Liver (tissue), 9 donors: ENCODE measurements around the gene PRKAA2. TPM values are rescaled to one million over a fixed set of nuclear protein-coding genes. Genes with fewer than 3 reads are reported as not detected.

Experiments
- DNase-seq: peaks from one replicate; pipeline ENCODE4 v3.0.0-alpha.2; 2017; ENCODE audit warnings: low spot score
- H3K27ac ChIP-seq, 2 donors: one replicate each; pipeline ENCODE4 v1.7.0; 2013; ENCODE audit warnings: inconsistent platforms in 2 of 2, low read length in 2 of 2, control low read depth in 1 of 2, low read depth in 1 of 2, mild to moderate bottlenecking in 1 of 2
- H3K27me3 ChIP-seq, 4 donors: one replicate each; pipeline versions ENCODE4 v1.6.1 to v1.7.0; 2013; ENCODE audit warnings: low read length in 3 of 4, inconsistent platforms in 1 of 4, mild to moderate bottlenecking in 1 of 4, moderate library complexity in 1 of 4; ENCODE audit not compliant: control insufficient read depth in 4 of 4, insufficient read depth in 4 of 4
- H3K36me3 ChIP-seq, 4 donors: one replicate each; pipeline versions ENCODE4 v1.6.1 to v1.7.0; 2013; ENCODE audit warnings: low read length in 3 of 4, mild to moderate bottlenecking in 3 of 4, low read depth in 1 of 4, moderate library complexity in 1 of 4; ENCODE audit not compliant: control insufficient read depth in 4 of 4, insufficient read depth in 3 of 4
- H3K4me1 ChIP-seq, 4 donors: one replicate each; pipeline versions ENCODE4 v1.6.1 to v1.7.0; 2013; ENCODE audit warnings: low read length in 3 of 4, mild to moderate bottlenecking in 3 of 4, moderate library complexity in 1 of 4; ENCODE audit not compliant: control insufficient read depth in 4 of 4, insufficient read depth in 4 of 4
- H3K4me3 ChIP-seq, 3 donors: one replicate each; pipeline versions ENCODE4 v1.6.1 to v1.7.0; 2013; ENCODE audit warnings: low read length in 3 of 3, control low read depth in 1 of 3, low read depth in 1 of 3, mild to moderate bottlenecking in 1 of 3
- H3K9ac ChIP-seq, 2 donors: one replicate each; pipeline ENCODE4 v1.7.0; 2013; ENCODE audit warnings: low read length in 2 of 2, mild to moderate bottlenecking in 2 of 2, moderate library complexity in 2 of 2, control low read depth in 1 of 2, low read depth in 1 of 2
- H3K9me3 ChIP-seq, 4 donors: one replicate each; pipeline versions ENCODE4 v1.6.1 to v1.7.0; 2013; ENCODE audit warnings: low read length in 3 of 4; ENCODE audit not compliant: control insufficient read depth in 4 of 4
- GABPA ChIP-seq, 2 donors: IDR thresholded peaks in 1 of 2; conservative IDR thresholded peaks in 1 of 2; 2 replicates each; pipeline ENCODE4 v1.6.1; 2016; ENCODE audit warnings: antibody characterized with exemption in 2 of 2, mild to moderate bottlenecking in 1 of 2, moderate library complexity in 1 of 2
- HNF4A ChIP-seq, 2 donors: conservative IDR thresholded peaks; 2 replicates each; pipeline ENCODE4 v1.6.1; 2016; ENCODE audit warnings: antibody characterized with exemption in 2 of 2, mild to moderate bottlenecking in 2 of 2
- NR2F2 ChIP-seq: IDR thresholded peaks from 2 replicates; pipeline ENCODE4 v1.6.1; 2016; ENCODE audit warnings: antibody characterized with exemption
- RAD21 ChIP-seq, 2 donors: IDR thresholded peaks; 2 replicates each; pipeline ENCODE4 v1.6.1; 2016; ENCODE audit warnings: antibody characterized with exemption in 2 of 2, mild to moderate bottlenecking in 2 of 2
- RXRA ChIP-seq, 2 donors: IDR thresholded peaks; 2 replicates each; pipeline ENCODE4 v1.6.1; 2017 to 2018; ENCODE audit warnings: antibody characterized with exemption in 2 of 2, mild to moderate bottlenecking in 1 of 2
- SP1 ChIP-seq: IDR thresholded peaks from 2 replicates; pipeline ENCODE4 v1.6.1; 2018; ENCODE audit warnings: antibody characterized with exemption, mild to moderate bottlenecking
- YY1 ChIP-seq: IDR thresholded peaks from 2 replicates; pipeline ENCODE4 v1.6.1; 2016; ENCODE audit warnings: antibody characterized with exemption, mild to moderate bottlenecking
- WGBS: extraction: QIAGEN DNeasy Blood & Tissue Kit; methylation state at CpG from one replicate; pipeline ENCODE4 v1.1.7; 2013; 5-methylcytosine and 5-hydroxymethylcytosine counted together
- polyA plus RNA-seq, 2 donors: library from polyadenylated mRNA; stranded (reverse) in 1 of 2; unstranded in 1 of 2; fragments of 200-250 nt in 1 of 2; fragments of >200 nt in 1 of 2; fragmentation: Nextera tagmentation in 1 of 2; extraction: Ambion mirVana in 1 of 2; gene quantifications; one replicate each; pipeline versions ENCODE4 v1.2.1 to v1.2.3, GENCODE V29; 2013 to 2015
- total RNA-seq, 2 donors: library from RNA; depleted of rRNA; stranded (reverse); fragments of >200 nt; gene quantifications; one replicate each; pipeline ENCODE4 v1.2.3, GENCODE V29; 2014
- TF ChIP-seq, protein P1 (sequence below): fragments of 150-350 bp; IDR thresholded peaks from 2 replicates; pipeline ENCODE4 v1.5.1; 2017; ENCODE audit warnings: improper control_type of control experiment, low read depth, low read length; ENCODE audit not compliant: missing input control
- TF ChIP-seq, protein P2 (sequence below): IDR thresholded peaks from 2 replicates; pipeline ENCODE4 v1.6.1; 2016; ENCODE audit warnings: antibody characterized with exemption
- TF ChIP-seq, protein P3 (sequence below): IDR thresholded peaks from 2 replicates; pipeline ENCODE4 v1.6.1; 2016; ENCODE audit warnings: antibody characterized with exemption, mild to moderate bottlenecking
- TF ChIP-seq, protein P4 (sequence below): IDR thresholded peaks from 2 replicates; pipeline ENCODE4 v1.6.1; 2016; ENCODE audit warnings: antibody characterized with exemption
- donor health status: healthy.
- donor health status: healthy.
- donor health status: healthy.
- donor health status: healthy.
- donor health status: healthy.

Gene PRKAA2
- total and polyA plus RNA-seq, 4 donors, result 0.33 to 2.7 (median 1.6) TPM

DNA sequence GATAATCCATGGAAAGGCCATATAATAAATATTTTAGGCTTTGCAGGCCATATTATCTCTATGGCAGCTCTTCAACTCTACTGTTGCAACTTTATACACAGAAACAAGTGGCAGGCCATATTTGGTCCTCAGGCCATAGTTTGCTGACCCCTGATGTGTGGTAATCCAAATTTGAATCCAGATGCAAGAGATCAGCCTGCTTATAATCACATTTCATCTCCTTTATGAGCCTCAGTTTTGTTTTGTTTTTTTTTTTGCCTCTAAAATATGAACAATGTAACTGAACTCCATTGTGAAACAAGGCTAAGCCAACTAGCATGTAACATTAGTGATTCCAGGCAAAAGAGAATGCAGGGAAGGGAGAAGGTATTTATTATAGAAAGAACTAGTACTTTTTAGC, 81.6 kb downstream of the PRKAA2 start (continued):
- TF ChIP-seq, protein P1, sequence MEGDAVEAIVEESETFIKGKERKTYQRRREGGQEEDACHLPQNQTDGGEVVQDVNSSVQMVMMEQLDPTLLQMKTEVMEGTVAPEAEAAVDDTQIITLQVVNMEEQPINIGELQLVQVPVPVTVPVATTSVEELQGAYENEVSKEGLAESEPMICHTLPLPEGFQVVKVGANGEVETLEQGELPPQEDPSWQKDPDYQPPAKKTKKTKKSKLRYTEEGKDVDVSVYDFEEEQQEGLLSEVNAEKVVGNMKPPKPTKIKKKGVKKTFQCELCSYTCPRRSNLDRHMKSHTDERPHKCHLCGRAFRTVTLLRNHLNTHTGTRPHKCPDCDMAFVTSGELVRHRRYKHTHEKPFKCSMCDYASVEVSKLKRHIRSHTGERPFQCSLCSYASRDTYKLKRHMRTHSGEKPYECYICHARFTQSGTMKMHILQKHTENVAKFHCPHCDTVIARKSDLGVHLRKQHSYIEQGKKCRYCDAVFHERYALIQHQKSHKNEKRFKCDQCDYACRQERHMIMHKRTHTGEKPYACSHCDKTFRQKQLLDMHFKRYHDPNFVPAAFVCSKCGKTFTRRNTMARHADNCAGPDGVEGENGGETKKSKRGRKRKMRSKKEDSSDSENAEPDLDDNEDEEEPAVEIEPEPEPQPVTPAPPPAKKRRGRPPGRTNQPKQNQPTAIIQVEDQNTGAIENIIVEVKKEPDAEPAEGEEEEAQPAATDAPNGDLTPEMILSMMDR, result no peak
- no peak for TF ChIP-seq GABPA (IDR thresholded peaks at IDR 0.05 in 1 of 2, conservative IDR thresholded peaks at IDR 0.05 in 1 of 2)
- TF ChIP-seq HNF4A (conservative IDR thresholded peaks at IDR 0.05), result no peak
- TF ChIP-seq, protein P2, sequence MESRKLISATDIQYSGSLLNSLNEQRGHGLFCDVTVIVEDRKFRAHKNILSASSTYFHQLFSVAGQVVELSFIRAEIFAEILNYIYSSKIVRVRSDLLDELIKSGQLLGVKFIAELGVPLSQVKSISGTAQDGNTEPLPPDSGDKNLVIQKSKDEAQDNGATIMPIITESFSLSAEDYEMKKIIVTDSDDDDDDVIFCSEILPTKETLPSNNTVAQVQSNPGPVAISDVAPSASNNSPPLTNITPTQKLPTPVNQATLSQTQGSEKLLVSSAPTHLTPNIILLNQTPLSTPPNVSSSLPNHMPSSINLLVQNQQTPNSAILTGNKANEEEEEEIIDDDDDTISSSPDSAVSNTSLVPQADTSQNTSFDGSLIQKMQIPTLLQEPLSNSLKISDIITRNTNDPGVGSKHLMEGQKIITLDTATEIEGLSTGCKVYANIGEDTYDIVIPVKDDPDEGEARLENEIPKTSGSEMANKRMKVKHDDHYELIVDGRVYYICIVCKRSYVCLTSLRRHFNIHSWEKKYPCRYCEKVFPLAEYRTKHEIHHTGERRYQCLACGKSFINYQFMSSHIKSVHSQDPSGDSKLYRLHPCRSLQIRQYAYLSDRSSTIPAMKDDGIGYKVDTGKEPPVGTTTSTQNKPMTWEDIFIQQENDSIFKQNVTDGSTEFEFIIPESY, result no peak
- no peak for TF ChIP-seq NR2F2
- no peak for TF ChIP-seq SP1

DNA sequence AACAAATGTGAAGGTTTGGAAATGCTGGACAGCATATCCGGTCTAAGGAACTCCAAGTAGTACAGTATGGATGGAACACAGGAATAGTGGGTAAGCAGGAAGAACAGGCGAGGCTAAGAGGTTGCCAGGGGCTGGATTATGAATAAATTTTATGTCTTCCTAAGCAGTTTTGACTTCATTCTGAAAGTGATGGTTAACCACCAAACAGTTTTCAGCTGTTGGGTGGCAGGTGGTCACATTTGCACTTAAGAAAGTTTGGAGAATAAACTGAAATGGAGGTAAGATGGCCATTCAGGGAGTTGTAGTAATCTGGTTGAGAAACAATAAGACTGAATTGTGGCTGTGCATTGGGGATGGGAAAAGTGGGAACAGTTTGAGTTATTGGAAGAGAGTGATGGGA, 83.8 kb downstream of the PRKAA2 start:
- Histone ChIP-seq H3K36me3 (peaks cover 0 to 8% (median 5%) of the 10 kb centered on the region in 4 donors), H3K27me3 (no peaks in the 10 kb centered on the region), H3K9ac (no peak overlapping the region), H3K4me3 (no peak overlapping the region), H3K4me1 (no peaks in the 10 kb centered on the region), H3K27ac (no peak overlapping the region), H3K9me3 (no peaks in the 10 kb centered on the region)
- DNase-seq, result no peak
- WGBS, result 94% methylated on average over 2 of the region's 2 CpGs
- TF ChIP-seq, protein P3, sequence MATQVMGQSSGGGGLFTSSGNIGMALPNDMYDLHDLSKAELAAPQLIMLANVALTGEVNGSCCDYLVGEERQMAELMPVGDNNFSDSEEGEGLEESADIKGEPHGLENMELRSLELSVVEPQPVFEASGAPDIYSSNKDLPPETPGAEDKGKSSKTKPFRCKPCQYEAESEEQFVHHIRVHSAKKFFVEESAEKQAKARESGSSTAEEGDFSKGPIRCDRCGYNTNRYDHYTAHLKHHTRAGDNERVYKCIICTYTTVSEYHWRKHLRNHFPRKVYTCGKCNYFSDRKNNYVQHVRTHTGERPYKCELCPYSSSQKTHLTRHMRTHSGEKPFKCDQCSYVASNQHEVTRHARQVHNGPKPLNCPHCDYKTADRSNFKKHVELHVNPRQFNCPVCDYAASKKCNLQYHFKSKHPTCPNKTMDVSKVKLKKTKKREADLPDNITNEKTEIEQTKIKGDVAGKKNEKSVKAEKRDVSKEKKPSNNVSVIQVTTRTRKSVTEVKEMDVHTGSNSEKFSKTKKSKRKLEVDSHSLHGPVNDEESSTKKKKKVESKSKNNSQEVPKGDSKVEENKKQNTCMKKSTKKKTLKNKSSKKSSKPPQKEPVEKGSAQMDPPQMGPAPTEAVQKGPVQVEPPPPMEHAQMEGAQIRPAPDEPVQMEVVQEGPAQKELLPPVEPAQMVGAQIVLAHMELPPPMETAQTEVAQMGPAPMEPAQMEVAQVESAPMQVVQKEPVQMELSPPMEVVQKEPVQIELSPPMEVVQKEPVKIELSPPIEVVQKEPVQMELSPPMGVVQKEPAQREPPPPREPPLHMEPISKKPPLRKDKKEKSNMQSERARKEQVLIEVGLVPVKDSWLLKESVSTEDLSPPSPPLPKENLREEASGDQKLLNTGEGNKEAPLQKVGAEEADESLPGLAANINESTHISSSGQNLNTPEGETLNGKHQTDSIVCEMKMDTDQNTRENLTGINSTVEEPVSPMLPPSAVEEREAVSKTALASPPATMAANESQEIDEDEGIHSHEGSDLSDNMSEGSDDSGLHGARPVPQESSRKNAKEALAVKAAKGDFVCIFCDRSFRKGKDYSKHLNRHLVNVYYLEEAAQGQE, result no peak
- TF ChIP-seq YY1, result no peak
- no peak for TF ChIP-seq RXRA (IDR thresholded peaks at IDR 0.05)
- TF ChIP-seq, protein P1, result no peak
- TF ChIP-seq RAD21 (IDR thresholded peaks at IDR 0.05), result no peak
- TF ChIP-seq, protein P4, sequence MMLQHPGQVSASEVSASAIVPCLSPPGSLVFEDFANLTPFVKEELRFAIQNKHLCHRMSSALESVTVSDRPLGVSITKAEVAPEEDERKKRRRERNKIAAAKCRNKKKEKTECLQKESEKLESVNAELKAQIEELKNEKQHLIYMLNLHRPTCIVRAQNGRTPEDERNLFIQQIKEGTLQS, result no peak
